H1 (cell line): ENCODE results near the gene GOLGA6L10. TPM values are rescaled to one million over a fixed set of nuclear protein-coding genes. Genes with fewer than 3 reads are reported as not detected.

Source experiments
- CTCF ChIA-PET: fragments of 300-600 bp; sonication (Branson Sonifier 250); formaldehyde crosslinking; loops from one replicate; lab custom pipeline; 2021; ENCODE audit not compliant: partially characterized antibody; lab: Charles Lee
- POLR2A ChIA-PET: fragments of 300-600 bp; sonication (Branson Sonifier 250); formaldehyde crosslinking; loops from one replicate; lab custom pipeline; 2021; ENCODE audit warnings: inconsistent platforms; ENCODE audit not compliant: partially characterized antibody; lab: Charles Lee
- DNase-seq, 2 experiments: peaks; one replicate each; pipeline versions ENCODE4 v3.0.0 to v3.0.0-alpha.2; 2010 to 2022; ENCODE audit warnings: low spot score in 2 of 2, low read depth in 1 of 2, mixed read lengths in 1 of 2
- FAIRE-seq: peaks from 2 replicates; lab custom pipeline; 2011; peaks lifted over from hg19 to GRCh38; lab: Jason Lieb, UNC
- H2AFZ ChIP-seq: 2 replicates; pipeline ENCODE4 v1.8.1; 2012; ENCODE audit warnings: low read length, inconsistent platforms
- H2AK5ac ChIP-seq: 2 replicates; pipeline ENCODE4 v1.6.1; 2013; ENCODE audit warnings: low read depth, low read length
- H2BK120ac ChIP-seq: replicated peaks from 2 replicates; pipeline ENCODE3; 2013; ENCODE audit warnings: low read depth, low read length, inconsistent platforms
- H2BK12ac ChIP-seq: 2 replicates; pipeline ENCODE4 v1.6.1; 2013; ENCODE audit warnings: low read depth, low read length
- H2BK15ac ChIP-seq: 2 replicates; pipeline ENCODE4 v1.6.1; 2013; ENCODE audit warnings: low read length
- H2BK20ac ChIP-seq: 2 replicates; pipeline ENCODE4 v1.6.1; 2013; ENCODE audit warnings: low read length
- H2BK5ac ChIP-seq: 2 replicates; pipeline ENCODE4 v1.6.1; 2013; ENCODE audit warnings: low read depth, low read length
- H3K14ac ChIP-seq: 2 replicates; pipeline ENCODE4 v1.6.1; 2013; ENCODE audit warnings: inconsistent platforms; ENCODE audit not compliant: insufficient read length
- H3K18ac ChIP-seq: 2 replicates; pipeline ENCODE4 v1.6.1; 2013; ENCODE audit warnings: low read length; ENCODE audit errors: extremely low read depth
- H3K23ac ChIP-seq: 2 replicates; pipeline ENCODE4 v1.6.1; 2013; ENCODE audit warnings: inconsistent platforms; ENCODE audit not compliant: insufficient read length
- H3K23me2 ChIP-seq: 2 replicates; pipeline ENCODE4 v1.6.1; 2013; ENCODE audit warnings: low read depth, low read length
- H3K27ac ChIP-seq: 2 replicates; pipeline ENCODE4 v1.6.1; 2011; ENCODE audit warnings: low read depth, low read length, inconsistent platforms
- H3K27me3 ChIP-seq, 4 experiments: replicated peaks in 1 of 4; 1 replicate in 1 of 4; 2 replicates in 3 of 4; pipeline versions ENCODE4 v1.6.1 to v1.8.1; 2011 to 2013; ENCODE audit warnings: low read length in 3 of 4, mild to moderate bottlenecking in 3 of 4, inconsistent platforms in 2 of 4, mixed read lengths in 2 of 4, moderate library complexity in 1 of 4; ENCODE audit not compliant: control insufficient read depth in 3 of 4, insufficient read depth in 3 of 4; ENCODE audit errors: extremely low read depth in 1 of 4
- H3K36me3 ChIP-seq, 4 experiments: 2 replicates each; pipeline versions ENCODE4 v1.6.1 to v1.8.1; 2011 to 2013; ENCODE audit warnings: mild to moderate bottlenecking in 4 of 4, low read length in 3 of 4, moderate library complexity in 2 of 4, control low read depth in 1 of 4, inconsistent platforms in 1 of 4; ENCODE audit not compliant: insufficient read depth in 4 of 4, control insufficient read depth in 2 of 4
- H3K4ac ChIP-seq: replicated peaks from 2 replicates; pipeline ENCODE3; 2013; ENCODE audit warnings: low read length, low read depth, mixed read lengths, inconsistent platforms; ENCODE audit not compliant: insufficient read length
- H3K4me1 ChIP-seq, 4 experiments: replicated peaks in 1 of 4; 1 replicate in 1 of 4; 2 replicates in 3 of 4; pipeline versions ENCODE4 v1.6.1 to v1.8.1; 2011 to 2013; ENCODE audit warnings: low read length in 3 of 4, inconsistent platforms in 2 of 4, mixed read lengths in 1 of 4; ENCODE audit not compliant: insufficient read depth in 4 of 4, control insufficient read depth in 3 of 4
- H3K4me2 ChIP-seq, 2 experiments: 2 replicates each; pipeline versions ENCODE4 v1.6.1 to v1.8.1; 2011 to 2013; ENCODE audit warnings: low read depth in 2 of 2, low read length in 2 of 2, control low read depth in 1 of 2, inconsistent platforms in 1 of 2, mild to moderate bottlenecking in 1 of 2; ENCODE audit not compliant: insufficient read depth in 1 of 2
- H3K4me3 ChIP-seq, 4 experiments: fragments of 200-600, 300-600 bp in 1 of 4; sonication (generic), shearing (Covaris generic), sonication (Bioruptor Twin) in 1 of 4; 2 replicates each; pipeline versions ENCODE4 v1.5.1 to v1.8.1; 2011 to 2016; ENCODE audit warnings: low read length in 4 of 4, low read depth in 3 of 4, control low read depth in 2 of 4, inconsistent platforms in 2 of 4, mild to moderate bottlenecking in 2 of 4, mixed read lengths in 1 of 4, moderate library complexity in 1 of 4; ENCODE audit not compliant: insufficient read depth in 2 of 4; ENCODE audit errors: extremely low read depth in 1 of 4
- H3K56ac ChIP-seq: replicated peaks from 2 replicates; pipeline ENCODE3; 2013; ENCODE audit warnings: low read depth, mild to moderate bottlenecking, mixed read lengths, low read length, inconsistent platforms; ENCODE audit not compliant: insufficient read length
- H3K79me1 ChIP-seq: 2 replicates; pipeline ENCODE4 v1.6.1; 2013; ENCODE audit warnings: low read depth, low read length, control low read depth
- H3K79me2 ChIP-seq, 2 experiments: 2 replicates each; pipeline versions ENCODE4 v1.6.1 to v1.8.1; 2012 to 2013; ENCODE audit warnings: low read length in 2 of 2, mild to moderate bottlenecking in 2 of 2, inconsistent platforms in 1 of 2; ENCODE audit not compliant: insufficient read depth in 2 of 2, control insufficient read depth in 1 of 2
- H3K9ac ChIP-seq, 4 experiments: replicated peaks in 1 of 4; 1 replicate in 1 of 4; 2 replicates in 3 of 4; pipeline versions ENCODE4 v1.6.1 to v1.8.1; 2011 to 2013; ENCODE audit warnings: low read depth in 3 of 4, low read length in 3 of 4, control low read depth in 2 of 4, mild to moderate bottlenecking in 2 of 4, moderate library complexity in 2 of 4, inconsistent platforms in 1 of 4; ENCODE audit errors: extremely low read depth in 1 of 4
- H3K9me3 ChIP-seq, 2 experiments: 2 replicates each; pipeline versions ENCODE4 v1.6.1 to v1.8.1; 2012 to 2013; ENCODE audit warnings: mild to moderate bottlenecking in 2 of 2, moderate library complexity in 2 of 2, control low read depth in 1 of 2, inconsistent platforms in 1 of 2, low read depth in 1 of 2, low read length in 1 of 2, mixed read lengths in 1 of 2; ENCODE audit not compliant: insufficient read depth in 2 of 2
- H4K20me1 ChIP-seq, 2 experiments: replicated peaks in 1 of 2; 2 replicates each; pipeline versions ENCODE3 to v1.8.1; 2011 to 2013; ENCODE audit warnings: inconsistent platforms in 2 of 2, low read length in 2 of 2, mild to moderate bottlenecking in 1 of 2; ENCODE audit not compliant: insufficient read depth in 2 of 2, control insufficient read depth in 1 of 2
- H4K5ac ChIP-seq: 2 replicates; pipeline ENCODE4 v1.6.1; 2013; ENCODE audit warnings: low read length, low read depth, mixed read lengths, inconsistent platforms; ENCODE audit not compliant: insufficient read length
- H4K8ac ChIP-seq: 2 replicates; pipeline ENCODE4 v1.8.0; 2013; ENCODE audit warnings: mild to moderate bottlenecking, moderate library complexity, low read length, inconsistent platforms; ENCODE audit not compliant: insufficient read depth; ENCODE audit errors: extremely low read depth
- H4K91ac ChIP-seq: replicated peaks from 2 replicates; pipeline ENCODE3; 2013; ENCODE audit warnings: low read length, mixed read lengths, inconsistent platforms; ENCODE audit not compliant: insufficient read length
- CBX5 ChIP-seq: fragments of 300-800, 300-1000 bp; sonication (generic); IDR thresholded peaks from 2 replicates; pipeline ENCODE4 v1.7.1; 2016; ENCODE audit warnings: antibody characterized with exemption, low read length, low read depth
- CBX8 ChIP-seq: fragments of 300-800, 300-1000 bp; sonication (generic); IDR thresholded peaks from 2 replicates; pipeline ENCODE4 v1.7.1; 2016; ENCODE audit warnings: low read depth, low read length, borderline replicate concordance
- CREB1 ChIP-seq: IDR thresholded peaks from 2 replicates; pipeline ENCODE4 v1.6.1; 2012; ENCODE audit warnings: inconsistent platforms
- EGR1 ChIP-seq: IDR thresholded peaks from 2 replicates; pipeline ENCODE4 v1.6.1; 2011; ENCODE audit warnings: low read depth, low read length, borderline replicate concordance
- EZH2 ChIP-seq: fragments of 200-600 bp; sonication (generic); IDR thresholded peaks from 2 replicates; pipeline ENCODE4 v1.7.1; 2012; ENCODE audit warnings: low read depth, mild to moderate bottlenecking, moderate library complexity, low read length, inconsistent platforms; ENCODE audit not compliant: severe bottlenecking
- HDAC2 ChIP-seq, 2 experiments: fragments of 300-600 bp in 1 of 2; sonication (generic) in 1 of 2; IDR thresholded peaks; 2 replicates each; pipeline ENCODE4 v1.6.1; 2011 to 2012; ENCODE audit warnings: low read depth in 2 of 2, low read length in 2 of 2, mild to moderate bottlenecking in 2 of 2, moderate library complexity in 2 of 2, borderline replicate concordance in 1 of 2, inconsistent platforms in 1 of 2
- JUND ChIP-seq: IDR thresholded peaks from 2 replicates; pipeline ENCODE4 v1.6.1; 2011; ENCODE audit warnings: mild to moderate bottlenecking, improper control_type of control experiment, low read length
- PHF8 ChIP-seq: fragments of 200-600 bp; sonication (generic); conservative IDR thresholded peaks from 2 replicates; pipeline ENCODE4 v1.7.1; 2012; ENCODE audit warnings: low read depth, mild to moderate bottlenecking, inconsistent platforms, low read length, moderate library complexity
- POU5F1 ChIP-seq: IDR thresholded peaks from 2 replicates; pipeline ENCODE4 v1.6.1; 2011; ENCODE audit warnings: low read depth, mild to moderate bottlenecking, low read length, moderate library complexity
- SIN3A ChIP-seq, 2 experiments: IDR thresholded peaks in 1 of 2; conservative IDR thresholded peaks in 1 of 2; 2 replicates each; pipeline ENCODE4 v1.6.1; 2011 to 2012; ENCODE audit warnings: low read length in 2 of 2, improper control_type of control experiment in 1 of 2, low read depth in 1 of 2, mild to moderate bottlenecking in 1 of 2
- TAF7 ChIP-seq: optimal IDR thresholded peaks from 2 replicates; pipeline ENCODE3; 2011; ENCODE audit warnings: low read depth, mild to moderate bottlenecking, inconsistent platforms, low read length, moderate library complexity, borderline replicate concordance
- WGBS, 2 experiments: shearing (Covaris generic) in 1 of 2; methylation state at CpG; one replicate each; pipeline versions ENCODE4 v1.1.6 to v1.1.7; 2013 to 2015; ENCODE audit warnings: low lambda C conversion rate in 2 of 2, mixed read lengths in 2 of 2, inconsistent platforms in 1 of 2, low coverage in 1 of 2, missing lambda C conversion rate in 1 of 2; ENCODE audit not compliant: insufficient replicate concordance in 2 of 2, insufficient coverage in 1 of 2, insufficient read length in 1 of 2; ENCODE audit errors: extremely low coverage in 1 of 2, missing lambda C conversion rate in 1 of 2; 5-methylcytosine and 5-hydroxymethylcytosine counted together
- polyA plus RNA-seq, 7 experiments: library from polyadenylated mRNA; depleted of rRNA in 3 of 7; stranded (reverse) in 5 of 7; unstranded in 2 of 7; fragments of >200 nt in 5 of 7; fragments of 200-250 nt in 2 of 7; gene quantifications; 1 replicate in 5 of 7; 2 replicates in 1 of 7; 4 replicates in 1 of 7; pipeline versions ENCODE4 v1.2.1 to v1.2.3, GENCODE V29; 2011 to 2013; ENCODE audit warnings: missing spikeins in 2 of 7, mixed read lengths in 2 of 7
- total RNA-seq: library from RNA; stranded (reverse); fragmentation: NEBNext Ultra II Directional; extraction: Animal tissue kit (Norgen Biotek cat#: 25700); gene quantifications from 2 replicates; pipeline ENCODE4 v1.2.1, GENCODE V29; 2021
- TF ChIP-seq, protein P1 (sequence below): IDR thresholded peaks from 2 replicates; pipeline ENCODE4 v1.6.1; 2011; ENCODE audit warnings: low read length, improper control_type of control experiment

GOLGA6L10 gene
- total and polyA plus RNA-seq, 2 of the 8 experiments (the other 6 are each of a cell fraction or from before 2014, with no cell fraction given) = 0.91 to 4.0 TPM

DNA sequence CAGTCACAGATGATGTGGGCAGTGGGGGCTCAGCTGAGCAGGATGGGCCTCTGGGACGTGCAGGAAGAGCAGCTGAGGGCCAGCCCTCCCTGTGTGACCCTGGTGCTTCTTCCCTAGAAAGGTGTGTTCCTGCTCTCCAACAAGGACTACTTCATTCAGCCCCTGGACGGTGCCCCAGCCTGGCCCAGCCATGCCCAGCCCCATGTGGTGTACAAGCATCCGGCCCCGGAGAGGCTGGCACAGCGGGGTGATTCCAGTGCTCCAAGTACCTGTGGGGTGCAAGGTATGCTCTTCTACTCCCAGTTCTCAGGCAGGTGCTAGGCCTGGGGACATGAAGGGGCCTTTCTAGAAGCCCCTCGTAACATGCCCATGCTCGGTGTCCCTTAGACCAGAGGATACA lies 48.4 kb downstream of the GOLGA6L10 start:
- H2BK15ac ChIP-seq = no peak overlapping the region
- H4K91ac ChIP-seq = no peak overlapping the region
- H2BK12ac ChIP-seq = no peak overlapping the region
- H3K23ac ChIP-seq = no peak overlapping the region
- H3K4me3 ChIP-seq = no peak overlapping the region
- no peak overlapping the region for H3K4ac ChIP-seq
- no peak overlapping the region for H3K56ac ChIP-seq
- H4K5ac ChIP-seq = no peak overlapping the region
- no peak overlapping the region for H2BK20ac ChIP-seq
- no peaks in the 10 kb centered on the region for H3K9me3 ChIP-seq
- DNase-seq (peak in 1 of 2 experiments; percentile 34), FAIRE-seq (no peak)
- H3K4me2 ChIP-seq = no peak overlapping the region
- H3K27ac ChIP-seq = no peak overlapping the region
- H3K9ac ChIP-seq = no peak overlapping the region
- no peaks in the 10 kb centered on the region for H3K79me2 ChIP-seq
- H4K8ac ChIP-seq = no peak overlapping the region
- no peak overlapping the region for H2AFZ ChIP-seq
- no peak overlapping the region for H3K18ac ChIP-seq
- H3K36me3 ChIP-seq = no peaks in the 10 kb centered on the region
- H2BK120ac ChIP-seq = no peak overlapping the region
- WGBS, 2 experiments = 93% methylated on average over 7 of the region's 7 CpGs; no CpG with 5 or more reads in 1 of the 2 experiments
- H2AK5ac ChIP-seq = no peak overlapping the region
- no peak overlapping the region for H2BK5ac ChIP-seq
- H3K14ac ChIP-seq = no peak overlapping the region
- H3K23me2 ChIP-seq = no peaks in the 10 kb centered on the region
- H3K79me1 ChIP-seq = no peaks in the 10 kb centered on the region
- peaks cover 0 to 3% (median 0%) of the 10 kb centered on the region in 4 experiments; a peak in 2 of 7 replicates for H3K4me1 ChIP-seq
- CTCF ChIA-PET = no interaction called here
- H3K27me3 ChIP-seq = no peaks in the 10 kb centered on the region
- no peaks in the 10 kb centered on the region for H4K20me1 ChIP-seq
- POLR2A ChIA-PET = no interaction called here
- TF ChIP-seq, protein P1, sequence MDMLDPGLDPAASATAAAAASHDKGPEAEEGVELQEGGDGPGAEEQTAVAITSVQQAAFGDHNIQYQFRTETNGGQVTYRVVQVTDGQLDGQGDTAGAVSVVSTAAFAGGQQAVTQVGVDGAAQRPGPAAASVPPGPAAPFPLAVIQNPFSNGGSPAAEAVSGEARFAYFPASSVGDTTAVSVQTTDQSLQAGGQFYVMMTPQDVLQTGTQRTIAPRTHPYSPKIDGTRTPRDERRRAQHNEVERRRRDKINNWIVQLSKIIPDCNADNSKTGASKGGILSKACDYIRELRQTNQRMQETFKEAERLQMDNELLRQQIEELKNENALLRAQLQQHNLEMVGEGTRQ = no peak
- no peak for TF ChIP-seq POU5F1
- TF ChIP-seq CBX8 = no peak
- TF ChIP-seq SIN3A (conservative IDR thresholded peaks at IDR 0.05 in 1 of 2, IDR thresholded peaks at IDR 0.05 in 1 of 2; ENCODE audit: low read depth in 1 of 2, low read length in 2 of 2) = no peak
- no peak for TF ChIP-seq CBX5
- TF ChIP-seq HDAC2 (IDR thresholded peaks at IDR 0.05; ENCODE audit: borderline replicate concordance in 1 of 2, low read depth in 2 of 2, low read length in 2 of 2) = no peak
- TF ChIP-seq EZH2 = no peak
- no peak for TF ChIP-seq JUND
- no peak for TF ChIP-seq TAF7
- no peak for TF ChIP-seq EGR1
- TF ChIP-seq PHF8 = no peak
- TF ChIP-seq CREB1 = no peak
